Activated CD8-positive, alpha-beta memory T cell treated with anti-CD3 and anti-CD28 coated beads for 24 hours (primary cell): ENCODE results near the gene CHPF2.

Source experiments
- DNase-seq: peaks from one replicate; pipeline ENCODE4 v3.0.0-alpha.2; 2020

Gene CHPF2

DNA sequence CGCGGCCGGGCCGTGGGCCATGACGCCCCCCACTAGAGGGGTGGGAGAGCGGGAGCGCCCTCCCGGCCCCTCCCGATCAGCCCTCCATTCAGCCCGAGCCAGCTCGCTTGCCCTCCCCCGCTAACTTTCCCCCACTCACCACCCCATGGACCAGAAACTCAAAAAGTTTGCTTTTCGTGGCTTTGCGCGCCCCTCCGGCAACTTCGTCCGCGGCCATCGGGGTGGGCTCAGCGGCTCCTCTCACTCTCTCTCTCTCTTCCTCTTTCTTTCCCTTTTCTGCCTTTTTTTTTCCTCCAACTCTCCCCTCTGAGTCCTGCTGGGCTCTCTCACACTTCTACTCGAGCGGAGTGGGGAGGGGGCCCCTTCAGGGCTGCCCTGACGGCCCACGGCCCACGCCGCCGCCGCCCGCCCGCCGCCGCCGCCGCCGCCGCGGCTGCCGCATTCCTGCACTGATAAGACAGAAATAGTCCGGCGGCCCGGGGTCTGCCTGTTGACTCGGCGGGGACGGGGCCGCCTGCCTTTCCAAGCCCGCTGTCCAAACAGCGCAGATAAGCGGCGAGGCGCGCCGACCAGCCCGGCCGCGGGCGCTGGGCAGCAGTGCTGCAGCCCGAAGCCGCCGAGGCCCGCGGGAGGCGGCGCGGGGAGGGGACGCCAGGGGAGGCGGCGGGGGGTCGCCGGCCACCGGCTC lies 16.2 kb downstream of the CHPF2 start, which contains the start of gene SMARCD3:
Gene SMARCD3, minus strand, starts transcription at position 349 of the 688 bp plus-strand sequence. Its CDS starts 132 bp downstream, at position 217.
- DNase-seq: peak; percentile 76

DNA sequence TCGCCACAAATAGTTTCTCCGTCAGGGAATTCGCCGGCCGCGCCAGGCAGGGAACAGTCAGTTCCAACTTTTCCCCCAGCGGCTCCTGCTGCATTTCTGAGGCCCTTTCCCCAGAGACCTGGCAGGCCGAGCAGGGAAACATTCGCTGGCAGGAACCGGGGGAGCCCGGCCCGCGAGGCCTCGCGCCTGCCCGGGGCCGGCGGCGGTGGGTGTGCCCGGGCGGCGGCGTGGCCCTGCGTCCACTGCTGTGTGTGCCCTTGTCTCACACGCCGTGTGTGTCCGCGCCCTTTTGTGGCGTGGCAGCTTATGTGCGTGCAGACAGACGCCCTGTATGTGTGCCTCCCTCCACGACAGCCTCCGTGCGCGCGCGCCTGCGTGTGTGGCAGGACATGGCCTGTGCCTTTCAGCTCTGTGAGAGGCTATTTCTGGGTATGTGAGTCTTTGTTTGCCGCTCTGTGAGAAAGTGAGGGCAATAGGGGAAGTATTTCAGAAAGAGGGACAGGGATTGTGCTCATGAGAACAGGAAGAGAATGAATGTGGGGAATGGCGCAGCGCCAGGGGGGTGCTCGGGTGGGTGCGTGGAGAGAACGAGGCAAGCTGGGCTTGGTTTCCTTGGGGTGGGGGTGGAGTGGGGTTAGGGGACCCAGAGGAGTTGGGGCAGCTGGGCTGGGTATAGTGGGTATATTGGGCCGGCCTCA lies 16.9 kb downstream of the CHPF2 start:
- peak; percentile 78 for DNase-seq

DNA sequence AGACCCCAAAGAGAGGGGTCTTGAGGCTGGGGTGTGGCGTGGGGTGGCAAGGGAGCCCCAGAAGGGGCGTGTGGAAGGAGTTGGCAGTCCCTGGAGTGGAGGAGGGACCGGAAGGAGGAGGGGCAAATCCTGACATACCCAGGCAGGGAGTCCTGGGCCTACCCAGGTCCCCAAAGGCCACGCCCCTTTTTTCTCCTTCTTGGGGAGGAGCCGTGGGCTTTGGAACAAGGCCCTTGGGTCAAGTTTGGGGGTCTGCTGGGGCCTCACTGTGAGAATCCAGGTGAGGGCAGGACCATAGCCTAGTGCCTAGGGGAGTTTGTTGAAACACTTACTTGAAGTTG lies 17.4 kb downstream of the CHPF2 start:
- no peak for DNase-seq

DNA sequence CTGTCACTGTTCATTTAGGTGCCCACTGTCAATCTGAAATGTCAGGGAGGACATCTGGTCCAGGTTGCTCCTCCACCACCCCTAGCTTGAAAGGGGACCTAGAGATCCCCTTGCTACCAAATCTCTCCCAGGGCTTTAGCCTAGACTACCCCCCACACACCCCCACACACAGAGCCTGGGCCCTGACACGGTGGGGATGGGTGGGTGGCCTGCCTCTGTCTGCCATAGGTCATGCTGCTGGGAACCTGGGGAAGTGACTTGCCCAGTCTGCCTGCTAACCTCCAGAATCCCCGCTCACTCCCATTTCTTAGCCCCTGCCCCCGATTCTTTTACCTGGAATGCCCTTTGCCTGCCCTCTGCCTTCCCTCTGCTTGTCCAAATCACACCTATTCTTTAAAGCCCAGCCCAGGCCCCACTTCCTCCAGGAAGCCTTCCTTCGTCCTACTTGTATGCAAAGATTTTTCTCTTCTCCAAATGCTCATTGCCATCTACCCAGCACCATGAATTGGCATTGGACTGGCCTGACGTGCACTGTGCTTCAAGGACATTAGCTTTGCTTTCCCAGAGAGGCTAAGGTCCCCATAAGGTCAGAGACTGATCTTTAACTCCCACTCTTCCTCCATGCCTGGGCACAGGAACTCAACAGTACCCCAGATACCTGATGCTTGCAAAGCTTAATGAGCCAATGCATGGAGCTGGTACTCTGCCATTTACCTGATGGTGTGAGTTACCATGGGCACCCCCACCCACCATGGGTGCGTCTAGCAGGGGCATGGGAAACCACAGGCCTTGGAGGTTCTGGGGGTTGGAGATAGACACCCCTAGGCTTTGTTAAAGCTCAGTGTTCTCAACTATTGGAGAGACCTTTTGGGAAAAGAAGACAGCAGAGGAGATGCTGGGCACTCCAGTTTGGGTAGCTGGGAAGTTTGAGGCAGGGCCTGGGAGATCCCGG lies 18.2 kb downstream of the CHPF2 start:
- no peak for DNase-seq

DNA sequence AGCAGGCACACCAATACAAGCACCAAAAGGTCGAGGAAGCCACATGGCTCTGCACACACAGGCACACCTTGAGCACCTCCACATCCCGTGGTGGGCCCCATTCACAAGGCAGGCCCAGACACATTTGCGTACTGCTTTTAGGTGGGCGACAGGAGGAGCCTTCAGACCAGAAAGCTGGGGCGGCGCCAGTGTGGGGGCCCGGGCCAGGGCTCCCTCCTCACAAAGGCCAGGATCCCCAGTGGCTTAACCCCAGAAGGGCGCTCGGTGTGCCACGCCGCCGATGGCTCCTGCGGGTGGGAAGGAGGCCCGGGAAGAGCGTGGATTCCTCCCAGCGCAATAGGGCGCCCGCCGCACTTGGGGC lies 19.0 kb downstream of the CHPF2 start:
- DNase-seq: peak; percentile 78

DNA sequence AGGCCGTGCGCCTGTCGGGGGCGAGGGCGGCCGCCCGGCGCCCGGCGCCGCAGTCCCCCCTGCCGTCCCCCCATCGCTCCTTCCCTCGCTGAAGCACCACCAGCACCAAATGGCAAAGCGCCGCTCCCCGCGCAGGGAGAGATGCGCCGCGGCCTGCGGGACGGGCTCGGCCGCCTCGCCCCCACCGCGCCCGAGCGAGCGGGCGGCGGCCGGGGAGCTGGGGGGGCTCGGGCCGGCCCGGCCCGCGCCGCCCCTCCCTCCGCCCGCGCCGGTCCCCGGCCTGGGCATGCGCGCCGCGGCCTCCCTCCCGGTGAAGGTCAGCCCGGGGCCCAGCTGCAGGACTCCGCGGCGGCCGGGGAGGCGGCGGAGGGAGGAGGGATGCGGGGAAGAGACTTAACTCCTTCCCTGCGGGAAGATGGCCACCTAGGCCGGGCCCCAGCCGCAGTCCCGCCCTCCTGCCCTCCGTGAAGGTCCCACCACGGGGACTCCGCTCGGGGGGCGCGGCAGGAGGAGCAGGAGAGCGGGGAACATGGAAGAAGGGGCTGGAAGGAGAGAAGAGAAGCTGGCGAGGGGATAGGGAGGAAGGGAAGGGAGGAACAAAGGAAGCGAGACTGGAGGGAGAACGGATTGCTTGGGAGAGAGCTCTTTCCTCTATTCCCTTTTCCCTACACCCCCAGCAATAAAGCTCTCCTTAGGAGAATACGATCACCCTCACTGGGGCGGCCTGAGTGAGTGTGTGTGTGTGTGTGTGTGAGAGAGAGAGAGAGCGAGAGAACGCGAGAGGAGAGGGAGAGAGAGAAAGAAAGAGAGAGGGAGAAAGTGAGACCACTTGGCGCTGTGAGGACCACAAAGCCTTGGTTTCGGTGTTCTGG lies 19.6 kb downstream of the CHPF2 start:
- DNase-seq: no peak

DNA sequence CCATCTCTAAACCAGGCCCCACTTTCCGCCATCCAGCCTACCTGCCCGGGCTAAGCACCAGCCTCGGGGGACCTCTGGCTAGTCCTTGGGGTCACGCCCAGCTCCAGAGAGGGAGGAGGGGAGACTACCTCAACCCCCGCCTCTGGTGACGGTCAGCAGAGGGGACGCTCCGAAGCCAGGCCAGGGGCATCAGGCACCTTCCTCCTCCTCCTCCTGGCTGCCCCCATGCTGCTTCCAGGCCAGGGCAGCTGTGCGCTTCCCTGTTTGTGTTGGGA lies 20.2 kb downstream of the CHPF2 start:
- DNase-seq: no peak

DNA sequence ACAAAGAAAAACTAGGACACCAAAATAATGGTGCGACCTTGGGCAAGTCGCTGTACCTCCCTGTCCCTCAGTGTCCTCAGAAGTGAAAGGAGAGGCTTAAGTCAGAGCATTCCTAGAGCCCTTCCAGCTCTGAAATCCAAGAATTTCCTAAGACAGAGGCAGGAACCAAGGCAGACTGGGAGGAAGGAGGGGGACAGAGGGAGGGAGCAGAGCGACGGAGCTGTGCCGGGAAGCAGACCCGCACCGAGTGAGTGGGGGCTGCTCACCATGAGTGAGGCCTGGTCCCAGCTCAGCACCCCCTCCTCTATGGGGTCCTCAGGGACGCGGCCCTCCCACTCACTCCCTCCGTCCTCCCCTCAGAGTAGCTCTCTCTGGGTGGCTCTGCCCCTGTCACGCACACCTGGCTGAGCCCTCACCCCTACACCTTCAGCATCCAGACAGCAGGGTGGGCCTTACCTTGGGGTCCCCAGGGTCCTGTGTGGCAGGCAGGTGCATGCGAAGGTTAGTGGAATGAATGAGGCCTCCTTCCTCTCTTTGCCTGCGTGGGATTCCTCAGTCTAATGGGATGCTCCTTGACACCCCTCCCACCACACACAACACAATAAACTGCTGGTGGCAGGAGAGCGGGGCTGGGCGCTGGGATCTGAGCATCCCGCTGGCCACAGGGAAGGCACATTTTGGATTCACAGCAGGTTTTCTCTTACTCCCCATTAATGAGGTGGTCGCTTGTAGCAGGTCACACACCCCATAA lies 20.9 kb downstream of the CHPF2 start:
- no peak for DNase-seq

DNA sequence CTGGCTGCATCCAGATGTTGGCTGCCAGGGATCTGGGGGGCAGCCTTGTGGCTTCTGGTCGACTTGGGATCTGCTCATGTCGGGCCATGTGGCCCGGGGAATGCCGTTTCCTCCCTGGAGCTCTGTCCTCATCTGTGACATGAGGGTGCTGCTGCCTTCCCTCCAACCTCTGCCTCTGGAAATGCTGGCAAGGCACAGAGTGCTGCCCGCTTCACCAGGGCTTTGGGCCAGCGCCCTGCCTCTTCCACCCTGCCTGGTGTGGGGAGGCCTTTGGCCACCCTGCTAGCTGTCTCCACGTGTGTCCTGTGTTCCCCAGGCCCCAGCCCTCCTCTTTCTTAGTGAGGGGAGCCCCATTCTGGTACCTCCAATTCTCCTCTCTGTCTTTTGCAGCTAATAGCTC lies 22.0 kb downstream of the CHPF2 start:
- no peak for DNase-seq

DNA sequence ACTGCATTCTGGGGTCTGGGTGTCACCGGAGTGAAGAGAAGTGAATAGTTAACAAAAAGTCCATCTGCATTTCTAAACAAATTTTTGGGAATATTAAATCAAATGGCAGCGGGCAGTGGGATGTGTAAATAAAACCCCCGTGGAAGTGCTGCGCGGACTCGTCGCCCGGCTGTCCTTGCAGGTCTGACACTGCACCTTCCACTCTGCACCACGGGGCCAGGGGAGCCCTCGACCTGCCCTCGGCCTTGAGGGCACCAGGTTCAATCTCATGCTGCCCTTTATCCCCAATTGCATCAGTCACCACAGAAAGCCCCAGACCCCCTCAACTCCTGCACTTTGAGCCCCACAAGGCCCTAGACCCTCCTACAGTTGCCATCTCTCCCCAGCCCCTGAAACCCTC lies 22.6 kb downstream of the CHPF2 start:
- DNase-seq: no peak

DNA sequence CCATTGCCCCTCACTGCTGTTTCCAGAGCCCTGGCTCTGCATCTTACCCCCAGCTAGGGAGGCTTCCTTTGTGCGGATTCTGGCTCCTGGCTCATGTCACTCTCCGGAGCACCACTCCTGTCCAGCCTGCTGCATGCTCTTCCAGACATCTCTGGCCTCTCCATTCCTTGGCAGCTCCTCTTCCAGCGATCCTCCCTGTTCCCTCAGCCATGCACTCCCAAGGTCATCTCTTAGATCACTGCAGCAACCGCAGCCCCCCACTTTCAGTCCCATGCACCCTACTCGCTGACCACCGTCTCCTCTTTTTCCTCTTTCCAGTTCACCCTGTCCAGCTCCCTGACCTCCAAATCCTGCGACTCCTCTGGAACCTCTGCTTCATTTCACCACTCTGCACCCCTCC lies 23.1 kb downstream of the CHPF2 start:
- no peak for DNase-seq

DNA sequence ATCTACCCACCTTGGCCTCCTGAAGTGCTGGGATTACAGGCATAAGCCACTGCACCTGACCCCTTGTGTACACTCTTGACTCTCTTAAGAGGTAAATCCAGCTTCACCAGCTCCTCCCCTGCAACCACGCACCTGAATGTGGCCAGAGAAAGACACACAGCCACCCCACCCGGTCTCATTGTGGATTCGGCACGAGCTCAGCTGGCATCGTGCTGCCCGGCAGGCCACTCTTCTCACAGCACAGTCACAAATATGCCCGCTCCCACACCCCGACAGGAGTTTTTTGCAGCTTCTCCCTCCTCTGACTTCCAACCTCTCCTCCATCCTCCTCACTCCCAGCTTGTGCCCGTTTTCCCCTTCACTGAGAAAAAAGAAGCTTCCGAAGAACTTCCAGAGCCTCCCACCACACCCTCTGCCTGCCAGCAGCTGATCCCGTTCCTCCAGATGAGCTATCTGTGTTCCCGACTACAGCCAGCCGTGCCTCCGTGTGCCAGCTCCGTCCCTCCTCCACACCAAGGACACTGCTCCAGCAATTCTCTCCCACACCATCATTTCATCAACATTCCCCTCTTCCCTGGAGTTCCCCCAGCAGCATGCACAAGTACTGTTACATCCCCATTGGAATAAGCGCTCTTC lies 24.2 kb downstream of the CHPF2 start:
- DNase-seq: no peak

DNA sequence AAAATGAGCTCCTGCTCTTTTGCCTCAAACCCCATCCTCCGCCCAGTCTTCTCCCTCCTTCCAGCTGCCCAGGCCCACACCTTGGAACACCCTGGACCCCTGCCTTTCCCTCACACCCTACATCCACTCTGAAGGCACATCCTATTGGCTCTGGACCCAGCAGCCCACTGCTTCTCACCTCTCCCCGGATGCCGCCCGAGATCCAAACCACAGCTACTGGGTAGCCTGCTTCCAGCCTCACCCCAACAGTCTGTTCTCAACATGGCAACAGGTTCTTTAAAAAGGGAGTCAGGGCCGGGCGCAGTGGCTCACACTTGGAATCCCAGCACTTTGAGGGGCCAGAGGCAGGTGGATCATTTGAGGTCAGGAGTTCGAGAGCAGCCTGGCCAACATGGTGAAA lies 25.7 kb downstream of the CHPF2 start:
- no peak for DNase-seq

DNA sequence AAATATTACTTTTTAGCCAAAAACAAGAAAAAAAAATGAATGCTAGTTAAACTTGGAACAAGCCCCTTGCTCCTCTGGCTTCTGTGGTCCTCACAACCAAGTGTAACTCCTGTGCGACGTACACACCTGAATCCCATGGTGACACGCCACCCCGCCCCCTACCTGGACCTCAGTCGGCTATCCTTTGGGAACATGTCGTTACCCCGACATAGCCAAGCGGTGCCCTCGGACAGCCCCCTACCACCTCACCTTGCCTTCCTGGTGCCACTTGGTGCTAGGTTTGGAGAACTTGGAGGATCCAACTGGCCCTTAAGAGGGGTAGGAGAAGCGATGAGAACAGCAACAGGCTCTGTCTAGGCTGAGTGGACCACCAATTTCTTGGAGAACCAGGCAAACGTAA lies 28.2 kb downstream of the CHPF2 start:
- no peak for DNase-seq

DNA sequence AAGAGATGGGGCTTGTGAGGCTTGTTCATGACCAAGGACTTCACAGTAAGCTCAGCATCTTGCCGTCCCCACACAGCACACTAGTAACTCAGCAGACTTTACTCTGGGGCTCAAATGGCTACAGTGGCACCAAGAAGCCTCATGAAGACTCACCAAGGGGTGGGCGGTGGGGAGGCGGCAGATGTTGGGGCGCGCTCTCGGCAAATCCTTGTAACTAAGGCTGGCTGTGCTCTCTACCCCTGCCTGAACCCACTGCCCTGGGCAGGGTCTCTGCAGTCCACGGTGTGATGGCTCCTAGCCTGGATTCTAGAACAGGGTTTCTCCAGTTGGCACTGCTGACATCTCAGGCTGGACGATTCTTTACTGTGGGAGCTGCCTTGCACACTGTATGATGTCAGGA lies 28.6 kb downstream of the CHPF2 start:
- no peak for DNase-seq

DNA sequence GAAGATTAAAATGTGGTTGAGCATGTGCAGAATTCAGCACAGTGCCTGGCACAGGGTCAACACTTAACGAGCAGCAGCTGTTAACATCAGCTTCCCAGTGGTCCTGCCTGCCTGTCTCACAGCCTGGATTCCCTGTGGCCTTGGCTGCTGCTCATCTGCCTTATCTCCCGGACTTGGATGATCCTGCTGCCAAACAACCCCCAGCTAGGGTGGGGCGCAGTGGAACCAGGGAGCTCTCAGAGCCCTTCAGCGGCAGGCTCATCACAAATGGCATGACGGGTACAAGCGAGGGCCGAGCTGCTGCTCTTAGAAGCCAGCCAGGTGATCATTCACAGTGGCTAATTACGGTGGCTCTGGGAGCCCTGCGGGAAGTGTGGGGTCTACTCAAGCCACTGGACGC lies 29.2 kb downstream of the CHPF2 start:
- DNase-seq: no peak

DNA sequence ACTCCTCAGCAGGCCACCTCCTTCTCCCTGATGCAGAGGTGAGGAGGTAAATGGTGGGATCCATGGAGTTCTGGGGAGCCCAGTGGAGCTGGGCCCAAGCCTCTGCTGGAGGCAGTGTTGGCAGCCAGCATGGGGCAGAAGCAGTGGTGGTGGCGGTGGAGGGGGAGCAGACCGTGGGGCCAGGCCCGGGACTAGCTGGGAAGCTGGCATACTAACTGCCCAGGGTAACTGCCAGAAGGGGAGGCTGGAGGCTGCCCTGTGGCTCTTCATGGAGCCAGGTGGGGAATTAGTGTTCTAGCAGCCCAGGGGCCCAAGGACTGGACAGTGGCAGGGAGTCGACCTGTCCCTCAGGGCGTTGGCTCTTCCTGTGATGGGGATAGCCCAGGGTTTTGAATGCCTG lies 32.3 kb downstream of the CHPF2 start:
- no peak for DNase-seq

DNA sequence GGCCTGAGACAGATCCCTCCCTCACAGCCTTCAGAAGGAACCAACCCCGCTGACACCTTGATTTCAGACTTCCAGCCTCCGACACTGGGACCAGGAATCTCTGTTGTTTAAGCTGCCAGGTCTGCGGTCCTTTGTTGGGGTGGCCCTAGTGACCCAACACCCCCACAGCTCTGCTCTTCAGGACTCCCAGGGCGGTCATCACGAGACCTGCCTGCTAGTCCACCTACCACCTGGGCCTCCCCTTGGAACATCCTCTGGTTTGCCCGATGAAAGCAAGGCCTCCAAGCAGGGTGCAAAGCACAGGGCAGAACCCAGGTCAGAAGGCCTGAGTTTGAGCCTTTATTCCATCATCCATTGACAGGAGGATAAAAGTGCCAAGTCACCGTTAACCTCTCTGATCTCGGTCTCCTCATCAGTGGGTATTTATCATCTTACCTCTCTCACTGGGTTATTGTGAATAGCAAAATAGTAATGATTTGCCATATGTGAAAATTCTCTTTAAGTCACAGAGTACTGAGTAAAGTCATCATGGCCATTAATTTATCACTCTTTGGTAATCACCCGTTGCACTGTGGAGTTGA lies 33.2 kb downstream of the CHPF2 start:
- no peak for DNase-seq

DNA sequence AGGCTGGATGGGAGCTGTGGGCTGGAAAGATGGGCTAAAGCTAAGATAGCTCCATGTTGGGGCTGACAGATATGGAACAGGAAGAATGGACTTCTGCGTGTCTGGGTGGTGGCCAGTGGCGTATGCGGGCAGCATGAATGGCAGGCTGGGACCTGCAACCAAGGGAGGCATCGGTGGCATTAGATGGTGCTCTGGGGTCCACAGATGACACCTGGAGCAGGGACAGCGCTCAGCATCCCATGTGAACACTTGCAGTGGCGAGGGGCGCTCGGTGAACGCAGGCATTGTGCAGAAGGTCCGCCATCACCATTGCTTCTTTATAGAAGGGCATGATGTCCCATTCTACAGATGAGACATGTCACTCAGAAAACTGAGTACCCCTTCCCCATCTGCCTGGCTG lies 37.2 kb downstream of the CHPF2 start:
- no peak for DNase-seq

DNA sequence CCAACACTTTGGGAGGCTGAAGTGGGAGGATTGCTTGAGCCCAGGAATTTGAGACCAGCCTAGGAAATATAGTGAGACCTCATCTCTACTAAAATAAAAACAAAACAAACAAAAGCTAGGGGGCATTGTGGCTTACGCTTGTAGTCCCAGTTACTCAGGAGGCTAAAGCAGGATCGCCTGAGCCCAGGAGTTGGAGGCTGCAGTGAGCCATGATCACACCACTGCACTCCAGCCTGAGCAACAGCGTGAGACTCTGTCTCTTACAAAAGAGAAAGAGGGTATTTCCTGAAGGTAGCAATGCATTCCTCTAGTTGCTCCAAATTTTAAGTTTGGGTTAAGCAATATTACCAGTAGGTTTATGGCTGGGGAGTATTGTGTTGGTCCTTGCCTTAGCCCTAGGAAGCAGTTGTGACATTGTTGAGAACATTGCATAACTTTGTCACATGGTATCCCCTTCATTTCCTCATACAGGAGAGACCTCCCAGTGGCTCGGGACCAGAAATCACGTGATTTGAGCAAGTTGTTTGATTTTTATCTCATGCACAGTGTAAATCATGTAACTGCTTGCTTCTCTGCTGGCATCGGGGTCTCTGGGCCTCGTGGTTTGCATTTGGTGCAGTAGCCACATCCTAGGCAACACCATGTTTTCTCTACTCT lies 39.5 kb downstream of the CHPF2 start:
- DNase-seq: no peak

DNA sequence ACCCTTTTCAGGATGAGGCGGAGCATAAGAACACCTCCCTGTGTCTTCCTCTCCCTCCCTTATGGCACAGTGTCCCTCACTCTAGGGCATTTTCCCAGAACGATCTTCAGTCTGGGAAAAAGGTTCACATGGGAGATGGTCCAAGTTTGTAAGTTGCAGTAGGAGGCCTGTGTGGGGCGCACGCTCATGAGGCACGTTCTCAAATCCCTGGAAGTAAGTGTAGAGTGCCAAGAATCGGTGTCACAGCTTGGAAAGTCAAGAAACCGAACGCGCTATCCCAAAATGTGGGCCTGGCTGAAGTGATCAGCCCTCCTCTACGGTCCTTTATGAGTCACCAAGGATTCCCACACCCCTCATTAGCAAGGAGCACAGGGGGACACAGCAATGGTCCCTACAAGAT lies 40.1 kb downstream of the CHPF2 start:
- no peak for DNase-seq
